ENCODE measurements around the gene NCMAP.
A peak's percentile ranks its signal among the peaks of the same experiment; 100 is the strongest.

Gene NCMAP

GRCh38 chr1:24605534-24606295 lies 49.8 kb downstream of the NCMAP start:
- Mint-ChIP-seq H3K4me3 (no peak overlapping the region), H3K27ac (no peak overlapping the region), H3K36me3 (ENCODE audit: low read depth) (no peaks in the 10 kb centered on the region), H3K4me1 (ENCODE audit: low read depth) (peaks cover 2% of the 10 kb centered on the region), H3K9me3 (no peaks in the 10 kb centered on the region), H3K27me3 (ENCODE audit: low read depth) (peaks cover 16% of the 10 kb centered on the region)

- Mint-ChIP-seq H3K9me3 (no peaks in the 10 kb centered on the region), H3K27me3 (ENCODE audit: low read depth) (peaks cover 22% of the 10 kb centered on the region), H3K4me3 (no peak overlapping the region), H3K4me1 (ENCODE audit: low read depth) (peaks cover 2% of the 10 kb centered on the region), H3K27ac (no peak overlapping the region), H3K36me3 (ENCODE audit: low read depth) (no peaks in the 10 kb centered on the region)
Measured at GRCh38 chr1:24606296-24606605, 50.4 kb downstream of the NCMAP start.

- Mint-ChIP-seq H3K4me3 (no peak overlapping the region), H3K9me3 (no peaks in the 10 kb centered on the region), H3K27ac (no peak overlapping the region), H3K4me1 (ENCODE audit: low read depth) (peaks cover 2% of the 10 kb centered on the region), H3K27me3 (ENCODE audit: low read depth) (peaks cover 23% of the 10 kb centered on the region), H3K36me3 (ENCODE audit: low read depth) (no peaks in the 10 kb centered on the region)
Measured at GRCh38 chr1:24606621-24607020, 50.7 kb downstream of the NCMAP start.

- H3K36me3 Mint-ChIP-seq (ENCODE audit: low read depth): no peaks in the 10 kb centered on the region
- no peak overlapping the region for H3K4me3 Mint-ChIP-seq
- no peaks in the 10 kb centered on the region for H3K9me3 Mint-ChIP-seq
- no peaks in the 10 kb centered on the region for H3K4me1 Mint-ChIP-seq (ENCODE audit: low read depth)
- peaks cover 30% of the 10 kb centered on the region for H3K27me3 Mint-ChIP-seq (ENCODE audit: low read depth)
- H3K27ac Mint-ChIP-seq: no peak overlapping the region
Measured at GRCh38 chr1:24609949-24610517, 54.1 kb downstream of the NCMAP start.

- no peaks in the 10 kb centered on the region for H3K4me1 Mint-ChIP-seq (ENCODE audit: low read depth)
- H3K27ac Mint-ChIP-seq: no peak overlapping the region
- H3K36me3 Mint-ChIP-seq (ENCODE audit: low read depth): no peaks in the 10 kb centered on the region
- H3K9me3 Mint-ChIP-seq: no peaks in the 10 kb centered on the region
- H3K4me3 Mint-ChIP-seq: no peak overlapping the region
- peaks cover 65% of the 10 kb centered on the region for H3K27me3 Mint-ChIP-seq (ENCODE audit: low read depth)
Measured at GRCh38 chr1:24619376-24619775, 63.5 kb downstream of the NCMAP start.

GRCh38 chr1:24620678-24621077 lies 64.8 kb downstream of the NCMAP start:
- no peaks in the 10 kb centered on the region for H3K36me3 Mint-ChIP-seq (ENCODE audit: low read depth)
- no peaks in the 10 kb centered on the region for H3K4me1 Mint-ChIP-seq (ENCODE audit: low read depth)
- no peak overlapping the region for H3K27ac Mint-ChIP-seq
- peaks cover 63% of the 10 kb centered on the region for H3K27me3 Mint-ChIP-seq (ENCODE audit: low read depth)
- H3K9me3 Mint-ChIP-seq: no peaks in the 10 kb centered on the region
- H3K4me3 Mint-ChIP-seq: no peak overlapping the region

GRCh38 chr1:24621121-24621520 lies 65.2 kb downstream of the NCMAP start:
- Mint-ChIP-seq H3K27me3 (ENCODE audit: low read depth) (peaks cover 60% of the 10 kb centered on the region), H3K36me3 (ENCODE audit: low read depth) (no peaks in the 10 kb centered on the region), H3K4me3 (no peak overlapping the region)

GRCh38 chr1:24622218-24622617 lies 66.3 kb downstream of the NCMAP start:
- peaks cover 50% of the 10 kb centered on the region for H3K27me3 Mint-ChIP-seq (ENCODE audit: low read depth)

More at GRCh38 chr1:24621121-24621520, 65.2 kb downstream of the NCMAP start:
- H3K9me3 Mint-ChIP-seq: no peaks in the 10 kb centered on the region
- H3K27ac Mint-ChIP-seq: no peak overlapping the region
- no peaks in the 10 kb centered on the region for H3K4me1 Mint-ChIP-seq (ENCODE audit: low read depth)

GRCh38 chr1:24632832-24633175 lies 76.9 kb downstream of the NCMAP start:
- Mint-ChIP-seq H3K27ac (no peak overlapping the region), H3K27me3 (ENCODE audit: low read depth) (peaks cover 43% of the 10 kb centered on the region), H3K4me3 (no peak overlapping the region), H3K9me3 (no peaks in the 10 kb centered on the region), H3K36me3 (ENCODE audit: low read depth) (no peaks in the 10 kb centered on the region), H3K4me1 (ENCODE audit: low read depth) (peaks cover 2% of the 10 kb centered on the region)

More at GRCh38 chr1:24622218-24622617, 66.3 kb downstream of the NCMAP start:
- no peaks in the 10 kb centered on the region for H3K4me1 Mint-ChIP-seq (ENCODE audit: low read depth)
- H3K9me3 Mint-ChIP-seq: no peaks in the 10 kb centered on the region
- no peak overlapping the region for H3K4me3 Mint-ChIP-seq
- H3K36me3 Mint-ChIP-seq (ENCODE audit: low read depth): no peaks in the 10 kb centered on the region
- H3K27ac Mint-ChIP-seq: no peak overlapping the region

GRCh38 chr1:24635195-24635843 lies 79.4 kb downstream of the NCMAP start:
- Mint-ChIP-seq H3K9me3 (no peaks in the 10 kb centered on the region), H3K4me3 (no peak overlapping the region), H3K27me3 (ENCODE audit: low read depth) (peaks cover 31% of the 10 kb centered on the region), H3K36me3 (ENCODE audit: low read depth) (no peaks in the 10 kb centered on the region), H3K27ac (no peak overlapping the region), H3K4me1 (ENCODE audit: low read depth) (peaks cover 2% of the 10 kb centered on the region)

GRCh38 chr1:24636661-24637357 lies 80.9 kb downstream of the NCMAP start:
- no peak overlapping the region for H3K4me3 Mint-ChIP-seq
- H3K27me3 Mint-ChIP-seq (ENCODE audit: low read depth): peaks cover 26% of the 10 kb centered on the region
- H3K27ac Mint-ChIP-seq: no peak overlapping the region
- peaks cover 9% of the 10 kb centered on the region for H3K4me1 Mint-ChIP-seq (ENCODE audit: low read depth)
- no peaks in the 10 kb centered on the region for H3K36me3 Mint-ChIP-seq (ENCODE audit: low read depth)
- H3K9me3 Mint-ChIP-seq: no peaks in the 10 kb centered on the region

- peaks cover 5% of the 10 kb centered on the region for H3K36me3 Mint-ChIP-seq (ENCODE audit: low read depth)
- H3K4me3 Mint-ChIP-seq: peak overlapping the region; percentile 11
- H3K27me3 Mint-ChIP-seq (ENCODE audit: low read depth): peaks cover 23% of the 10 kb centered on the region
- no peak overlapping the region for H3K27ac Mint-ChIP-seq
- H3K4me1 Mint-ChIP-seq (ENCODE audit: low read depth): peaks cover 11% of the 10 kb centered on the region
- H3K9me3 Mint-ChIP-seq: no peaks in the 10 kb centered on the region
Measured at GRCh38 chr1:24639094-24639493, 83.2 kb downstream of the NCMAP start.

- Mint-ChIP-seq H3K4me1 (ENCODE audit: low read depth) (peaks cover 19% of the 10 kb centered on the region), H3K9me3 (no peaks in the 10 kb centered on the region), H3K27me3 (ENCODE audit: low read depth) (peaks cover 23% of the 10 kb centered on the region), H3K36me3 (ENCODE audit: low read depth) (peaks cover 11% of the 10 kb centered on the region), H3K27ac (no peak overlapping the region), H3K4me3 (no peak overlapping the region)
Measured at GRCh38 chr1:24639881-24640280, 84.0 kb downstream of the NCMAP start.

- H3K4me3 Mint-ChIP-seq: no peak overlapping the region
- peaks cover 20% of the 10 kb centered on the region for H3K27me3 Mint-ChIP-seq (ENCODE audit: low read depth)
- peaks cover 21% of the 10 kb centered on the region for H3K4me1 Mint-ChIP-seq (ENCODE audit: low read depth)
- H3K27ac Mint-ChIP-seq: no peak overlapping the region
- peaks cover 14% of the 10 kb centered on the region for H3K36me3 Mint-ChIP-seq (ENCODE audit: low read depth)
- H3K9me3 Mint-ChIP-seq: no peaks in the 10 kb centered on the region
Measured at GRCh38 chr1:24640288-24640687, 84.4 kb downstream of the NCMAP start.
